ENCODE measurements around the gene LTA4H. TPM values are rescaled to one million over a fixed set of nuclear protein-coding genes. Genes with fewer than 3 reads are reported as not detected.

LTA4H gene
- total and polyA plus RNA-seq, 2 of the 4 experiments (the other 2 are of a cell fraction) = 41.0 to 43.3 TPM

GRCh38 chr12:95959107-95959506 lies 76.3 kb downstream of the LTA4H start:
- H3K79me1 ChIP-seq (ENCODE audit: low read depth in 1 of 2, low read length in 2 of 2) = no peaks in the 10 kb centered on the region
- H4K20me1 ChIP-seq (ENCODE audit: insufficient read depth, low read length) = no peaks in the 10 kb centered on the region
- no peak overlapping the region for H2BK120ac ChIP-seq (ENCODE audit: low read depth, low read length)
- peaks cover 16% of the 10 kb centered on the region for H3K27me3 ChIP-seq (ENCODE audit: control insufficient read depth, insufficient read depth, low read length)
- no peak overlapping the region for H2AFZ ChIP-seq (replicated peaks; ENCODE audit: low read length, poor library complexity)
- H3K4ac ChIP-seq (ENCODE audit: low read depth, low read length) = no peak overlapping the region
- no peak overlapping the region for H3K14ac ChIP-seq (replicated peaks; ENCODE audit: low read depth, low read length)
- H3K4me1 ChIP-seq (ENCODE audit: control insufficient read depth, insufficient read depth, low read length) = no peaks in the 10 kb centered on the region
- intact Hi-C loops (cut with micrococcal nuclease) = no loop called here
- no peak overlapping the region for H2BK20ac ChIP-seq (ENCODE audit: low read depth, low read length)
- no CpG with 5 or more reads among the region's 1 CpG for WGBS, 2 experiments (ENCODE audit: extremely low coverage in 2 of 2, insufficient read length in 1 of 2)
- no peak overlapping the region for H2AK5ac ChIP-seq (ENCODE audit: low read depth, low read length)
- dilution Hi-C loops (cut with HindIII; ENCODE audit: low sequenced_read_pairs, unreplicated experiment) = no loop called here
- no peak overlapping the region for H2BK5ac ChIP-seq (ENCODE audit: low read depth, low read length, poor library complexity, severe bottlenecking)
- ATAC-seq (ENCODE audit: low read depth) = peak; percentile 65
- TF ChIP-seq FOS (IDR thresholded peaks at IDR 0.05; ENCODE audit: low read depth, low read length) (no peak), MXI1 (IDR thresholded peaks at IDR 0.05; ENCODE audit: borderline replicate concordance, low read depth, low read length) (no peak), CTCF (conservative IDR thresholded peaks at IDR 0.05; ENCODE audit: low read depth, low read length) (no peak), MAFK (IDR thresholded peaks at IDR 0.05; ENCODE audit: low read depth, low read length) (no peak), RCOR1 (IDR thresholded peaks at IDR 0.05; ENCODE audit: insufficient replicate concordance, low read length) (no peak), RFX5 (IDR thresholded peaks at IDR 0.05; ENCODE audit: low read depth, low read length) (no peak), POLR2A (IDR thresholded peaks at IDR 0.05; ENCODE audit: low read depth, low read length) (no peak), CEBPB (IDR thresholded peaks at IDR 0.05; ENCODE audit: low read depth, low read length) (no peak), CHD1 (IDR thresholded peaks at IDR 0.05; ENCODE audit: low read depth, low read length) (no peak), SMC3 (IDR thresholded peaks at IDR 0.05; ENCODE audit: low read depth, low read length) (no peak), MAZ (IDR thresholded peaks at IDR 0.05; ENCODE audit: borderline replicate concordance, low read depth, low read length) (no peak), RAD21 (IDR thresholded peaks at IDR 0.05; ENCODE audit: low read length) (no peak), BHLHE40 (IDR thresholded peaks at IDR 0.05; ENCODE audit: low read depth, low read length) (no peak), NFE2L2 (IDR thresholded peaks at IDR 0.05; ENCODE audit: low read depth, low read length) (no peak)
- TF ChIP-seq, protein P1, sequence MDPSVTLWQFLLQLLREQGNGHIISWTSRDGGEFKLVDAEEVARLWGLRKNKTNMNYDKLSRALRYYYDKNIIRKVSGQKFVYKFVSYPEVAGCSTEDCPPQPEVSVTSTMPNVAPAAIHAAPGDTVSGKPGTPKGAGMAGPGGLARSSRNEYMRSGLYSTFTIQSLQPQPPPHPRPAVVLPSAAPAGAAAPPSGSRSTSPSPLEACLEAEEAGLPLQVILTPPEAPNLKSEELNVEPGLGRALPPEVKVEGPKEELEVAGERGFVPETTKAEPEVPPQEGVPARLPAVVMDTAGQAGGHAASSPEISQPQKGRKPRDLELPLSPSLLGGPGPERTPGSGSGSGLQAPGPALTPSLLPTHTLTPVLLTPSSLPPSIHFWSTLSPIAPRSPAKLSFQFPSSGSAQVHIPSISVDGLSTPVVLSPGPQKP (IDR thresholded peaks at IDR 0.05; ENCODE audit: borderline replicate concordance, low read depth, low read length) = no peak
- TF ChIP-seq, protein P2, sequence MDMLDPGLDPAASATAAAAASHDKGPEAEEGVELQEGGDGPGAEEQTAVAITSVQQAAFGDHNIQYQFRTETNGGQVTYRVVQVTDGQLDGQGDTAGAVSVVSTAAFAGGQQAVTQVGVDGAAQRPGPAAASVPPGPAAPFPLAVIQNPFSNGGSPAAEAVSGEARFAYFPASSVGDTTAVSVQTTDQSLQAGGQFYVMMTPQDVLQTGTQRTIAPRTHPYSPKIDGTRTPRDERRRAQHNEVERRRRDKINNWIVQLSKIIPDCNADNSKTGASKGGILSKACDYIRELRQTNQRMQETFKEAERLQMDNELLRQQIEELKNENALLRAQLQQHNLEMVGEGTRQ (IDR thresholded peaks at IDR 0.05; ENCODE audit: low read depth, low read length) = no peak
- no peak overlapping the region for H2BK15ac ChIP-seq (ENCODE audit: low read depth, low read length)
- H3K27ac ChIP-seq (ENCODE audit: insufficient read depth, low read length) = no peak overlapping the region
- H3K56ac ChIP-seq (ENCODE audit: extremely low read depth, insufficient read depth, low read length) = no peak overlapping the region
- no peaks in the 10 kb centered on the region for H3K9me1 ChIP-seq (ENCODE audit: insufficient read depth, low read length)
- no peaks in the 10 kb centered on the region for H3K9me3 ChIP-seq (ENCODE audit: control insufficient read depth, insufficient read depth, low read length)
- ChIA-PET CTCF (no interaction called here), POLR2A (ENCODE audit: unreplicated experiment) (no interaction called here)
- in situ Hi-C loops (cut with MboI; ENCODE audit: low sequenced_read_pairs) = no loop called here
- no peak overlapping the region for H3K18ac ChIP-seq (ENCODE audit: low read depth, low read length)
- no peak overlapping the region for H3K9ac ChIP-seq (ENCODE audit: low read depth, low read length)
- H4K8ac ChIP-seq (ENCODE audit: low read depth in 2 of 2, low read length in 2 of 2) = no peak overlapping the region
- H3K4me3 ChIP-seq (ENCODE audit: insufficient read depth, low read depth, low read length) = no peak overlapping the region
- H3K4me2 ChIP-seq (ENCODE audit: low read depth, low read length) = no peak overlapping the region
- no peaks in the 10 kb centered on the region for H3K36me3 ChIP-seq (ENCODE audit: control insufficient read depth, insufficient read depth, low read length)
- no peak overlapping the region for H4K5ac ChIP-seq (ENCODE audit: low read depth, low read length)
- BruUV-seq (replicated peaks) = no TSS peak
- DNase-seq = peak; percentile 14
- no peak overlapping the region for H3K23ac ChIP-seq (ENCODE audit: low read depth, low read length)
- no peak overlapping the region for H4K91ac ChIP-seq (ENCODE audit: insufficient read depth, low read depth, low read length)
- no peak overlapping the region for H2AK9ac ChIP-seq (replicated peaks; ENCODE audit: low read depth, low read length, poor library complexity)

All from IMR-90 (cell line).